Smooth muscle cell (in vitro differentiated cells): ENCODE results near the gene FAM98B. TPM values are rescaled to one million over a fixed set of nuclear protein-coding genes. Genes with fewer than 3 reads are reported as not detected.

ENCODE experiments used
- DNase-seq: peaks from one replicate; lab custom pipeline; 2025; ENCODE audit not compliant: unreplicated experiment; lab: John Stamatoyannopoulos, UW
- H2AFZ ChIP-seq: fragments of 200-600 bp; sonication (generic); 2 replicates; pipeline ENCODE4 v1.6.0; 2016; ENCODE audit warnings: antibody characterized with exemption, low read depth, mild to moderate bottlenecking
- H3F3A ChIP-seq: fragments of 200-600 bp; sonication (generic); 2 replicates; pipeline ENCODE4 v1.6.0; 2017; ENCODE audit warnings: antibody characterized with exemption, low read depth
- H3K27ac ChIP-seq: fragments of 200-600 bp; sonication (generic); 2 replicates; pipeline ENCODE4 v1.5.1; 2016; ENCODE audit warnings: low read depth, mild to moderate bottlenecking
- H3K27me3 ChIP-seq: fragments of 200-600 bp; sonication (generic); 2 replicates; pipeline ENCODE4 v1.6.1; 2016; ENCODE audit warnings: low read depth, mild to moderate bottlenecking
- H3K36me3 ChIP-seq: fragments of 200-600 bp; sonication (generic); 2 replicates; pipeline ENCODE4 v1.5.1; 2016; ENCODE audit warnings: low read depth
- H3K4me1 ChIP-seq: fragments of 200-600 bp; sonication (generic); 2 replicates; pipeline ENCODE4 v1.5.1; 2016; ENCODE audit warnings: low read depth
- H3K4me2 ChIP-seq: fragments of 200-600 bp; sonication (generic); 2 replicates; pipeline ENCODE4 v1.6.0; 2016; ENCODE audit warnings: mild to moderate bottlenecking
- H3K4me3 ChIP-seq: fragments of 200-600 bp; sonication (generic); 2 replicates; pipeline ENCODE4 v1.5.1; 2016; ENCODE audit warnings: mild to moderate bottlenecking
- H3K79me2 ChIP-seq: fragments of 200-600 bp; sonication (generic); 2 replicates; pipeline ENCODE4 v1.6.0; 2016; ENCODE audit warnings: low read depth, mild to moderate bottlenecking
- H3K9ac ChIP-seq: fragments of 200-600 bp; sonication (generic); 2 replicates; pipeline ENCODE4 v1.6.0; 2016; ENCODE audit warnings: low read depth
- H3K9me3 ChIP-seq: fragments of 200-600 bp; sonication (generic); replicated peaks from 2 replicates; pipeline ENCODE4 v1.5.1; 2016; ENCODE audit warnings: low read depth
- H4K20me1 ChIP-seq: fragments of 200-600 bp; sonication (generic); 2 replicates; pipeline ENCODE4 v1.6.0; 2016; ENCODE audit warnings: low read depth
- WGBS: methylation state at CpG from one replicate; pipeline ENCODE4 v1.1.7; 2016; ENCODE audit warnings: low lambda C conversion rate; 5-methylcytosine and 5-hydroxymethylcytosine counted together
- polyA plus RNA-seq: library from polyadenylated mRNA; unstranded; fragments of >200 nt; fragmentation: Nextera tagmentation; extraction: Ambion mirVana; gene quantifications from 2 replicates; pipeline ENCODE4 v1.2.1, GENCODE V29; 2016
- total RNA-seq: library from RNA; depleted of rRNA; stranded (reverse); fragments of >200 nt; gene quantifications from 2 replicates; pipeline ENCODE4 v1.2.3, GENCODE V29; 2014
- TF ChIP-seq, protein P1 (sequence below): fragments of 200-600 bp; sonication (generic); IDR thresholded peaks from 2 replicates; pipeline ENCODE4 v1.5.1; 2017; ENCODE audit warnings: borderline replicate concordance, mild to moderate bottlenecking, antibody characterized with exemption; ENCODE audit not compliant: insufficient read depth, poor library complexity, severe bottlenecking

Gene FAM98B
- total and polyA plus RNA-seq, 2 experiments from 2014 or later, result 1.4 to 5.1 TPM

DNA sequence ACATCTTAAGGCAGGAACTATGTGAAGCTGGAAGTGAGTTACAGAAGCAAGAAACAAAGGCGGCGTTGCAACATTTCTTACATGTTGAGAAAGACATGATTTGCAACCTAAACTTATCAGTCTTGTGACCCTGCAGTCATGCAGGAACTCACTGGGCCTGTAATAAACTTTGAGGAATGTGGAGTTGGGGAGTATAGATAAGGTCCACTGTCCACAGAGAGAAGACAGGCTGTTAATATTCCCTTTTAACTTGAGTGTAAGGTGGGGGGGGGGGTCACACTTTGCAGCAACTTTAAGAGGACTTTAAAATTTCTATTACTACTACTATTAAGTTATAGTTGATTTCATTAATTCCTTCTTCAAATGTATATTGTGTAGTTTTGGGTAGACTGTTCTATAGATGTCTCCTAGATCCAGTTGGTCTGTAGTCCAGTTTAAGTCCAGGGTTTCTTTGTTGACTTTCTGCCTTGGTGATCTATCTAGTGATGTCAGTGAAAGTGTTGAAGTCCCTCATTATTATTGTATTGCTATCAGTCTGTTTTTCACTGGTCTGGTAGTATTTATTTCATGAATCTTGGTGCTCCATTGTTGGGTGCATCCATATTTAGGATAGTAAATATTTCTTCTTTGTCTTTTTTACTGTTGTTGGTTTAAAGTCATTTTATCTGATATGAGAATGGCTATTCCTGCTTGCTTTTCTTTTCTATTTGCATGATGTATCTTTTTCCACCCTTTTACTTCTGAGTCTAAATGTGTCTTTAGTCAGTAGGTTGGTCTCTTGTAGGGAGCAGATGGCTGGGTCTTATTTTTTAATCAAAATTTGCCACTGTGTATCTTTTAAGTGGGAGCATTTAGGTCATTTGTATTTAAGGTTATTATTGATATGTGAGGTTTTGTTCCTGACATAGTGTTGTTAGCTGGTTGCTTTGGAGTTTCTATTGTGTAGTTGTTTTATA lies 15.6 kb upstream of the FAM98B start:
- Histone ChIP-seq H3K4me1 (no peaks in the 10 kb centered on the region), H3K9ac (no peak overlapping the region), H3K79me2 (no peaks in the 10 kb centered on the region), H3K4me2 (no peak overlapping the region), H3F3A (no peaks in the 10 kb centered on the region), H3K4me3 (no peak overlapping the region), H3K36me3 (no peaks in the 10 kb centered on the region), H3K9me3 (peaks cover 5% of the 10 kb centered on the region), H4K20me1 (no peaks in the 10 kb centered on the region), H3K27me3 (peaks cover 11% of the 10 kb centered on the region), H3K27ac (no peak overlapping the region), H2AFZ (no peak overlapping the region)
- TF ChIP-seq, protein P1, sequence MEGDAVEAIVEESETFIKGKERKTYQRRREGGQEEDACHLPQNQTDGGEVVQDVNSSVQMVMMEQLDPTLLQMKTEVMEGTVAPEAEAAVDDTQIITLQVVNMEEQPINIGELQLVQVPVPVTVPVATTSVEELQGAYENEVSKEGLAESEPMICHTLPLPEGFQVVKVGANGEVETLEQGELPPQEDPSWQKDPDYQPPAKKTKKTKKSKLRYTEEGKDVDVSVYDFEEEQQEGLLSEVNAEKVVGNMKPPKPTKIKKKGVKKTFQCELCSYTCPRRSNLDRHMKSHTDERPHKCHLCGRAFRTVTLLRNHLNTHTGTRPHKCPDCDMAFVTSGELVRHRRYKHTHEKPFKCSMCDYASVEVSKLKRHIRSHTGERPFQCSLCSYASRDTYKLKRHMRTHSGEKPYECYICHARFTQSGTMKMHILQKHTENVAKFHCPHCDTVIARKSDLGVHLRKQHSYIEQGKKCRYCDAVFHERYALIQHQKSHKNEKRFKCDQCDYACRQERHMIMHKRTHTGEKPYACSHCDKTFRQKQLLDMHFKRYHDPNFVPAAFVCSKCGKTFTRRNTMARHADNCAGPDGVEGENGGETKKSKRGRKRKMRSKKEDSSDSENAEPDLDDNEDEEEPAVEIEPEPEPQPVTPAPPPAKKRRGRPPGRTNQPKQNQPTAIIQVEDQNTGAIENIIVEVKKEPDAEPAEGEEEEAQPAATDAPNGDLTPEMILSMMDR, result no peak
- WGBS, result 42% methylated on average over 2 of the region's 2 CpGs
- DNase-seq, result no peak

DNA sequence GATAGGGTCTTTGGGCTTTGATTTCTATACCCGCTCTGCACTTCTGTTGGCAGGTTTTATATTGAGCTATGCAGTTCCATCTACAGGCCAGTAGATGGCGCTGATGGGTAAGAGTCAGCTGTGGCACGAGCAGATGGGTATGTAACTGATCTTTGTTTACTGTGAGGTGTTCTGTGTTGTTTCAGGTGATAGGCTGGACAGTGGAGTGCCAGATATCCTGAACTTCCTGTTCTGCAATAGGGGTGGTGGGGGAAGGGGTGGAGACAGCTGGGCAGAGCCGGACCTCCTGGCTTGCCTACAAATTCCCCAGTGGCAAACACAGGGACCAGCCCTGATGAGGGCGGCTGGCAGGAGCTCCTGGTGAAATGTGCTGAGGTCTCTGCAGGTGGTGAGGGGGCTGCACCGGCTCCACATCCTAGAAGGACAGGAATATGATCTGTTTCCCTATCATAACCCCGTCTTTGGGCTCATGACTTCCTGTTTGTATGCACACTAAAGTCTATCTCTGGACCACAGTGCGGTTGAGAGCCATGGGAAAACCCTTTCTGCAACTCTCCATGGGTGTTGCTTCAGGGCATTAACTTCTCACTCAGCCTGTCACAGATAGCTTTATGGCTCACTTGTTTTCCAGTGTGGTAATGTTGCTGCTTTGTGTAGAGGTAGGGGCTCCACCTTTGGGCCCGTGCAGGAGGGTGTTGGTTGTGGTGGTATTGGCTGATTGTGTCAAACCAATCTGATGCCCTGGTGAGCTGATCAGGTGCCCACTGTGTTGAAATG lies 13.4 kb upstream of the FAM98B start:
- no peak for DNase-seq
- H3K27ac ChIP-seq, result no peak overlapping the region
- no peak overlapping the region for H3K9ac ChIP-seq
- H3K36me3 ChIP-seq, result no peaks in the 10 kb centered on the region
- H3K79me2 ChIP-seq, result no peaks in the 10 kb centered on the region
- H3K4me1 ChIP-seq, result no peaks in the 10 kb centered on the region
- H3F3A ChIP-seq, result no peaks in the 10 kb centered on the region
- no peak overlapping the region for H3K4me3 ChIP-seq
- WGBS, result 31% methylated on average over 9 of the region's 9 CpGs
- H2AFZ ChIP-seq, result peak overlapping the region; percentile 21
- TF ChIP-seq, protein P1, result peak; percentile 94
- H3K27me3 ChIP-seq, result peaks cover 9% of the 10 kb centered on the region
- H4K20me1 ChIP-seq, result no peaks in the 10 kb centered on the region
- no peak overlapping the region for H3K4me2 ChIP-seq
- peaks cover 5% of the 10 kb centered on the region for H3K9me3 ChIP-seq

DNA sequence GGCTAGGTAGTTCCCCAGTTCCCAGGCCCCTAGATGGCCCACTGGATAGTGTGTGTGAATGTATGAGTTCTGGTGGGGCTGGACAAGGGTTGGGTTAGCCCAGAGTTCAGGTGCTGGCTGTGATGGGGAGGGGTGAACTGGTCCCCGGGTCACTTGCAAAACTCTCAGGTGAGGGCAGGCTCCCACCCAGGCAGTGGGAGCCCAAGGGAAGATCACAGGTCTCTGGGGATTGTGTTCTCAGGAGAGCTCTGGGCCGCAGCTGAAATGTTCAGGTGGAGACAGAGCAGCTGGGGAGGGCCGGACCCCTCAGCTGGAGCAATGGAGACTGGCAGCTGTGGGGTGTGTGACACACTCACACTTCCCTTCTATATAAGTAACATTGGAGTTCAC lies 12.8 kb upstream of the FAM98B start:
- TF ChIP-seq, protein P1, result no peak
- no peak overlapping the region for H3K4me3 ChIP-seq
- H3K4me2 ChIP-seq, result no peak overlapping the region
- peaks cover 5% of the 10 kb centered on the region for H3K9me3 ChIP-seq
- H3K36me3 ChIP-seq, result no peaks in the 10 kb centered on the region
- H3K9ac ChIP-seq, result no peak overlapping the region
- no peaks in the 10 kb centered on the region for H3K4me1 ChIP-seq
- H3F3A ChIP-seq, result no peaks in the 10 kb centered on the region
- WGBS, result 98% methylated on average over 3 of the region's 3 CpGs
- H3K27ac ChIP-seq, result no peak overlapping the region
- H4K20me1 ChIP-seq, result no peaks in the 10 kb centered on the region
- H3K79me2 ChIP-seq, result no peaks in the 10 kb centered on the region
- DNase-seq, result no peak
- H3K27me3 ChIP-seq, result peaks cover 9% of the 10 kb centered on the region
- H2AFZ ChIP-seq, result no peak overlapping the region
